H7 (cell line): ENCODE measurements around the gene VSX1. TPM values are rescaled to one million over a fixed set of nuclear protein-coding genes. Genes with fewer than 3 reads are reported as not detected.
A peak's percentile ranks its signal among the peaks of the same experiment; 100 is the strongest.

Source experiments
- DNase-seq: peaks from one replicate; pipeline ENCODE4 v3.0.0; 2012
- H3K27me3 ChIP-seq: 2 replicates; pipeline ENCODE4 v1.6.0; 2011; ENCODE audit warnings: mild to moderate bottlenecking, low read length; ENCODE audit not compliant: control insufficient read depth, insufficient read depth
- H3K36me3 ChIP-seq: replicated peaks from 2 replicates; pipeline ENCODE4 v1.5.1; 2011; ENCODE audit warnings: low read length; ENCODE audit not compliant: control insufficient read depth, insufficient read depth
- H3K4me3 ChIP-seq: 2 replicates; pipeline ENCODE4 v1.5.1; 2011; ENCODE audit warnings: low read depth, mild to moderate bottlenecking, control low read depth, low read length, moderate library complexity; ENCODE audit not compliant: insufficient read depth
- total RNA-seq: library from RNA; depleted of rRNA; stranded (reverse); fragments of >200 nt; shearing (Covaris generic); gene quantifications from 2 replicates; pipeline ENCODE4 v1.2.3, GENCODE V29; 2014; rRNA removed

The VSX1 gene
- total RNA-seq, result not detected in 2 replicates

- Histone ChIP-seq H3K36me3 (no peaks in the 10 kb centered on the region), H3K27me3 (peaks cover 90% of the 10 kb centered on the region), H3K4me3 (peak within 1 kb of the TSS; percentile 39)
- DNase-seq, result peak; percentile 78
Measured at GRCh38 chr20:25081730-25082497, at the start of gene VSX1. Gene VSX1, minus strand, starts transcription at chr20:25082141. Its CDS starts 45 bp downstream, at chr20:25082096.

- DNase-seq, result peak; percentile 59
- Histone ChIP-seq H3K27me3 (no peaks in the 10 kb centered on the region), H3K4me3 (no peak overlapping the region), H3K36me3 (no peaks in the 10 kb centered on the region)
Measured at GRCh38 chr20:25129908-25130307, 48.0 kb upstream of the VSX1 start.

GRCh38 chr20:25129428-25129827, 47.5 kb upstream of the VSX1 start:
- Histone ChIP-seq H3K36me3 (no peaks in the 10 kb centered on the region), H3K4me3 (no peak overlapping the region), H3K27me3 (no peaks in the 10 kb centered on the region)
- DNase-seq, result no peak

GRCh38 chr20:25128649-25129048, 46.7 kb upstream of the VSX1 start:
- no peak for DNase-seq
- Histone ChIP-seq H3K27me3 (no peaks in the 10 kb centered on the region), H3K4me3 (no peak overlapping the region), H3K36me3 (no peaks in the 10 kb centered on the region)

GRCh38 chr20:25127761-25128537, 46.0 kb upstream of the VSX1 start:
- Histone ChIP-seq H3K27me3 (no peaks in the 10 kb centered on the region), H3K4me3 (no peak overlapping the region), H3K36me3 (no peaks in the 10 kb centered on the region)
- no peak for DNase-seq

GRCh38 chr20:25126204-25127029, 44.5 kb upstream of the VSX1 start:
- no peak for DNase-seq

GRCh38 chr20:25125636-25126035, 43.7 kb upstream of the VSX1 start:
- H3K4me3 ChIP-seq, result no peak overlapping the region
- no peaks in the 10 kb centered on the region for H3K27me3 ChIP-seq
- H3K36me3 ChIP-seq, result no peaks in the 10 kb centered on the region
- no peak for DNase-seq

More at GRCh38 chr20:25126204-25127029, 44.5 kb upstream of the VSX1 start:
- Histone ChIP-seq H3K36me3 (no peaks in the 10 kb centered on the region), H3K27me3 (no peaks in the 10 kb centered on the region), H3K4me3 (no peak overlapping the region)

GRCh38 chr20:25120920-25121319, 39.0 kb upstream of the VSX1 start:
- H3K4me3 ChIP-seq, result no peak overlapping the region

GRCh38 chr20:25120457-25120856, 38.5 kb upstream of the VSX1 start:
- Histone ChIP-seq H3K36me3 (no peaks in the 10 kb centered on the region), H3K4me3 (no peak overlapping the region), H3K27me3 (no peaks in the 10 kb centered on the region)
- no peak for DNase-seq

More at GRCh38 chr20:25120920-25121319, 39.0 kb upstream of the VSX1 start:
- H3K27me3 ChIP-seq, result no peaks in the 10 kb centered on the region
- H3K36me3 ChIP-seq, result no peaks in the 10 kb centered on the region
- no peak for DNase-seq

- H3K27me3 ChIP-seq, result no peaks in the 10 kb centered on the region
Measured at GRCh38 chr20:25118529-25118928, 36.6 kb upstream of the VSX1 start.

GRCh38 chr20:25117990-25118389, 36.0 kb upstream of the VSX1 start:
- H3K4me3 ChIP-seq, result no peak overlapping the region
- no peaks in the 10 kb centered on the region for H3K36me3 ChIP-seq
- no peaks in the 10 kb centered on the region for H3K27me3 ChIP-seq
- no peak for DNase-seq

More at GRCh38 chr20:25118529-25118928, 36.6 kb upstream of the VSX1 start:
- H3K36me3 ChIP-seq, result no peaks in the 10 kb centered on the region
- no peak overlapping the region for H3K4me3 ChIP-seq
- DNase-seq, result no peak

GRCh38 chr20:25116739-25117458, 35.0 kb upstream of the VSX1 start:
- no peaks in the 10 kb centered on the region for H3K27me3 ChIP-seq
- DNase-seq, result no peak
- H3K4me3 ChIP-seq, result no peak overlapping the region
- no peaks in the 10 kb centered on the region for H3K36me3 ChIP-seq

- DNase-seq, result no peak
- no peaks in the 10 kb centered on the region for H3K36me3 ChIP-seq
- no peak overlapping the region for H3K4me3 ChIP-seq
- H3K27me3 ChIP-seq, result no peaks in the 10 kb centered on the region
Measured at GRCh38 chr20:25103526-25103925, 21.6 kb upstream of the VSX1 start.

- DNase-seq, result no peak
- no peaks in the 10 kb centered on the region for H3K27me3 ChIP-seq
- H3K36me3 ChIP-seq, result no peaks in the 10 kb centered on the region
- H3K4me3 ChIP-seq, result no peak overlapping the region
Measured at GRCh38 chr20:25100914-25101313, 19.0 kb upstream of the VSX1 start.
